ENCODE results near the gene RBFOX2. TPM values are rescaled to one million over a fixed set of nuclear protein-coding genes. Genes with fewer than 3 reads are reported as not detected.

Gene RBFOX2
- total RNA-seq, 1 experiment from 2014 or later: 91.1 TPM

DNA sequence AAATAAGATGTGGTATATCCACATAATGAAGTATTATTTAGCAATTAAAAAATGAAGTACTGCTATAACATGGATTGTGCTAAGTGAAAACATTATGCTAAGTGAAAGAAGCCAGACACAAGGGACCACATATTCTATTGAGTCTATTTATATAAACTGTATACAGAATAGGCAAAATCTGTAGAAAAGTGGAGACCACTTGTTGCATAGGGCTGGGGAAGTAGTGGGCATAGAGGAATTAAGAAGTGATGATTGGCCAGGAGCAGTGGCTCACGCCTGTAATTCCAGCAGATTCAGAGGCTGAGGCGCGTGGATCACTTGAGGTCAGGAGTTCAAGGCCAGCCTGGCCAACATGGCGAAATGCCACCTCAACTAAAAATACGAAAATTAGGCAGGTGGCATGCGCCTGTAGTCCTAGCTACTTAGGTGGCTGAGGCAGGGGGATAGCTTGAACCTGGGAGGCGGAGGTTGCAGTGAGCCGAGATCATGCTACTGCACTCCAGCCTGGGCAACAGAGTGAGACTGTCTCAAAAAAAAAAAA, 109.6 kb downstream of the RBFOX2 start:
- no peaks in the 10 kb centered on the region for H3K36me3 ChIP-seq (ENCODE audit: control insufficient read depth, insufficient read depth, low read length)
- H3K4me1 ChIP-seq: peaks cover 28% of the 10 kb centered on the region
- no peak overlapping the region for H3K4me3 ChIP-seq (ENCODE audit: low read depth, low read length)
- H3K9me3 ChIP-seq: no peaks in the 10 kb centered on the region
- TF ChIP-seq, protein P1, sequence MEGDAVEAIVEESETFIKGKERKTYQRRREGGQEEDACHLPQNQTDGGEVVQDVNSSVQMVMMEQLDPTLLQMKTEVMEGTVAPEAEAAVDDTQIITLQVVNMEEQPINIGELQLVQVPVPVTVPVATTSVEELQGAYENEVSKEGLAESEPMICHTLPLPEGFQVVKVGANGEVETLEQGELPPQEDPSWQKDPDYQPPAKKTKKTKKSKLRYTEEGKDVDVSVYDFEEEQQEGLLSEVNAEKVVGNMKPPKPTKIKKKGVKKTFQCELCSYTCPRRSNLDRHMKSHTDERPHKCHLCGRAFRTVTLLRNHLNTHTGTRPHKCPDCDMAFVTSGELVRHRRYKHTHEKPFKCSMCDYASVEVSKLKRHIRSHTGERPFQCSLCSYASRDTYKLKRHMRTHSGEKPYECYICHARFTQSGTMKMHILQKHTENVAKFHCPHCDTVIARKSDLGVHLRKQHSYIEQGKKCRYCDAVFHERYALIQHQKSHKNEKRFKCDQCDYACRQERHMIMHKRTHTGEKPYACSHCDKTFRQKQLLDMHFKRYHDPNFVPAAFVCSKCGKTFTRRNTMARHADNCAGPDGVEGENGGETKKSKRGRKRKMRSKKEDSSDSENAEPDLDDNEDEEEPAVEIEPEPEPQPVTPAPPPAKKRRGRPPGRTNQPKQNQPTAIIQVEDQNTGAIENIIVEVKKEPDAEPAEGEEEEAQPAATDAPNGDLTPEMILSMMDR (IDR thresholded peaks at IDR 0.05; ENCODE audit: insufficient read depth in 1 of 2, low read depth in 1 of 2, low read length in 1 of 2, severe bottlenecking in 1 of 2, unreplicated experiment in 1 of 2): no peak
- BruUV-seq (replicated peaks): no TSS peak
- no peaks in the 10 kb centered on the region for H3K27me3 Mint-ChIP-seq (ENCODE audit: insufficient read depth, unreplicated experiment)
- DNase-seq: no peak
- intact Hi-C loops (cut with micrococcal nuclease; ENCODE audit: unreplicated experiment): no loop called here
- H3K4me1 Mint-ChIP-seq (ENCODE audit: low read depth, unreplicated experiment): peaks cover 55% of the 10 kb centered on the region
- POLR2A ChIA-PET: no interaction called here
- no peak overlapping the region for H3K27ac Mint-ChIP-seq (ENCODE audit: unreplicated experiment)
- no peaks in the 10 kb centered on the region for H3K9me3 Mint-ChIP-seq (ENCODE audit: unreplicated experiment)
- CTCF ChIA-PET: interaction anchor here (0.6 to 0.7 kb wide), 2 partner anchors 309 to 687 kb away, joined by 3 to 5 read pairs; no protein-coding TSS in a partner anchor
- H3K27me3 ChIP-seq (replicated peaks; ENCODE audit: control insufficient read depth, insufficient read depth, low read length): no peaks in the 10 kb centered on the region
- H3K36me3 Mint-ChIP-seq (ENCODE audit: insufficient read depth, unreplicated experiment): no peaks in the 10 kb centered on the region
- H3K4me3 Mint-ChIP-seq (ENCODE audit: unreplicated experiment): no peak overlapping the region

DNA sequence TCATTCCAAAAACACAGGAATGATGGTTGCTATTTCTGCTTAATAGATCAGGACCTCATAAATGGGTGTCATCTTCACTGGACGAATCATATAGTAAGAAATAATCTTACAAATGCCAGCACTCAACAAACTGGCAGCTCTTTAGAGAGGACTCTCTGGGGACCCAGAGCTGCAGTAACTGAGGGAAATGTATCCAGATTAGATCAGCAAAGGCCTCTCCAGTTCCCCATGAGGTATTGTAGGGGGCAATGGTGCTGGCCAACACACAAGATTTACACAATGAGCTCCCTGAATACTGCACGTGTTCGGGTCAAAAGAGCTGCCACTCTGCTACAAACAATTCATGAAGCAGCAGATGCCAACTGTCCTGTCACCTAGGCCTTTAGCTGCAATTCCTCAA, 110.2 kb downstream of the RBFOX2 start:
- Histone ChIP-seq H3K27me3 (replicated peaks; ENCODE audit: control insufficient read depth, insufficient read depth, low read length) (no peaks in the 10 kb centered on the region), H3K4me3 (ENCODE audit: low read depth, low read length) (no peak overlapping the region), H3K36me3 (ENCODE audit: control insufficient read depth, insufficient read depth, low read length) (no peaks in the 10 kb centered on the region), H3K9me3 (no peaks in the 10 kb centered on the region), H3K4me1 (peaks cover 31% of the 10 kb centered on the region)
- TF ChIP-seq, protein P1 (IDR thresholded peaks at IDR 0.05; ENCODE audit: insufficient read depth in 1 of 2, low read depth in 1 of 2, low read length in 1 of 2, severe bottlenecking in 1 of 2, unreplicated experiment in 1 of 2): no peak
- no peaks in the 10 kb centered on the region for H3K27me3 Mint-ChIP-seq (ENCODE audit: insufficient read depth, unreplicated experiment)
- no peaks in the 10 kb centered on the region for H3K36me3 Mint-ChIP-seq (ENCODE audit: insufficient read depth, unreplicated experiment)
- no peak for DNase-seq
- H3K4me1 Mint-ChIP-seq (ENCODE audit: low read depth, unreplicated experiment): peaks cover 60% of the 10 kb centered on the region
- no TSS peak for BruUV-seq (replicated peaks)
- intact Hi-C loops (cut with micrococcal nuclease; ENCODE audit: unreplicated experiment): no loop called here
- no peaks in the 10 kb centered on the region for H3K9me3 Mint-ChIP-seq (ENCODE audit: unreplicated experiment)
- ChIA-PET POLR2A (no interaction called here), CTCF (no interaction called here)
- H3K27ac Mint-ChIP-seq (ENCODE audit: unreplicated experiment): no peak overlapping the region
- H3K4me3 Mint-ChIP-seq (ENCODE audit: unreplicated experiment): no peak overlapping the region

DNA sequence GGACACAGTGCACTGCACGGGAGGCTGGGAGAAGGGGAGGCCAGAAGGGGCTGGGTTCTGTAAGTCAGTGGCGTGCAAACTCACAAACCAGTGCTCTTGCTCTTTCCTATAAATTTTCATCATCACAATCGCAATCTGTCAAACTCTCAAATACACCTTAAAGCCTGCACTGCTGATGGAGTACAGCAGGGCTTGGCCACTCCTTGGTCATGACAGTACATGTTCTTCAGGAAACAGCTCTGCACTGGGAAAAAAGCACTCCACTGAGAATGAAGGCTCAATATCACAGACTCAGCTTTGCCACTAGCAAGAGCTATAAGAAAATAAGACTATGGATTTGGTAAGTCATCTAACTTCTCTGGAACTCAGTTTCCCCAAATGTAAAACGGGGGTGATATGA, 111.0 kb downstream of the RBFOX2 start:
- no TSS peak for BruUV-seq (replicated peaks)
- no peak for DNase-seq
- H3K27me3 ChIP-seq (replicated peaks; ENCODE audit: control insufficient read depth, insufficient read depth, low read length): no peaks in the 10 kb centered on the region
- no peaks in the 10 kb centered on the region for H3K36me3 ChIP-seq (ENCODE audit: control insufficient read depth, insufficient read depth, low read length)
- no peak overlapping the region for H3K4me3 ChIP-seq (ENCODE audit: low read depth, low read length)
- TF ChIP-seq, protein P1 (IDR thresholded peaks at IDR 0.05; ENCODE audit: insufficient read depth in 1 of 2, low read depth in 1 of 2, low read length in 1 of 2, severe bottlenecking in 1 of 2, unreplicated experiment in 1 of 2): no peak
- H3K9me3 Mint-ChIP-seq (ENCODE audit: unreplicated experiment): no peaks in the 10 kb centered on the region
- H3K36me3 Mint-ChIP-seq (ENCODE audit: insufficient read depth, unreplicated experiment): no peaks in the 10 kb centered on the region
- CTCF ChIA-PET: no interaction called here
- peaks cover 57% of the 10 kb centered on the region for H3K4me1 Mint-ChIP-seq (ENCODE audit: low read depth, unreplicated experiment)
- H3K27ac Mint-ChIP-seq (ENCODE audit: unreplicated experiment): no peak overlapping the region
- peaks cover 26% of the 10 kb centered on the region for H3K4me1 ChIP-seq
- H3K9me3 ChIP-seq: no peaks in the 10 kb centered on the region
- H3K4me3 Mint-ChIP-seq (ENCODE audit: unreplicated experiment): no peak overlapping the region
- H3K27me3 Mint-ChIP-seq (ENCODE audit: insufficient read depth, unreplicated experiment): no peaks in the 10 kb centered on the region
- intact Hi-C loops (cut with micrococcal nuclease; ENCODE audit: unreplicated experiment): no loop called here
- POLR2A ChIA-PET: no interaction called here

All from Caco-2 (cell line).